ENCODE data around the gene OR10A7. TPM values are rescaled to one million over a fixed set of nuclear protein-coding genes. Genes with fewer than 3 reads are reported as not detected.

OR10A7 gene
- total RNA-seq, 1 experiment from 2014 or later = not detected

DNA sequence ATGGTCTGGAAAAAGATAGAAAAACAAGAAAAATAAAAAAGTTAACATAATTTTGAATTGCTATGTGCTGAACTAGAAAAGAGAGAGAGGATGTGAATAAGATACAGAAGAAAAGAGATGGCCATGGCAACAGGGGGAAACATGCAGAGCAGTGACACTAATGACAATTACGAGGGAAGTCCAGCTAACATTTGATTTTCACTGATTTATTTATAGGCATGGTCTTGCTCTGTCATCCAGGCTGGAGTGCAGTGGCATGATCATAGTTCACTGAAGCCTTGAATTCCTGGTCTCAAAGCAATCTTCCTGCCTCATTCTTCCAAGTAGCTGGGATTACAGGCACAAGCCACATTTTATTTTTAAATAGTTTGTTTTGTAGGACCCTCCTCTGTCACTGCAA is 25.3 kb downstream of the OR10A7 start:
- Histone ChIP-seq H3K27ac (ENCODE audit: low read length) (no peak overlapping the region), H3K36me3 (ENCODE audit: control insufficient read depth, insufficient read depth, low read length) (no peaks in the 10 kb centered on the region), H3K9me3 (ENCODE audit: control insufficient read depth, insufficient read depth, low read depth, low read length) (no peaks in the 10 kb centered on the region), H3K4me1 (ENCODE audit: control insufficient read depth, insufficient read depth, low read length) (no peaks in the 10 kb centered on the region), H3K27me3 (ENCODE audit: control insufficient read depth, insufficient read depth, low read length) (no peaks in the 10 kb centered on the region), H3K4me3 (ENCODE audit: low read depth in 2 of 2, low read length in 2 of 2) (no peak overlapping the region)
- BruUV-seq (replicated peaks) = no TSS peak
- DNase-seq (ENCODE audit: low read depth, low spot score) (no peak), ATAC-seq (no peak)
- CTCF ChIA-PET = no interaction called here
- in situ Hi-C loops (cut with HindIII; ENCODE audit: low pct_unique_long_range_greater_than_20kb, low sequenced_read_pairs) = no loop called here
- POLR2A ChIA-PET = no interaction called here
- intact Hi-C loops (cut with micrococcal nuclease; ENCODE audit: unreplicated experiment) = no loop called here
- no peak for TF ChIP-seq TCF7L2 (IDR thresholded peaks at IDR 0.05; ENCODE audit: low read depth, low read length)
- TF ChIP-seq SIN3A (IDR thresholded peaks at IDR 0.05; ENCODE audit: borderline replicate concordance, insufficient read depth, low read depth, low read length) = no peak
- TF ChIP-seq, protein P1, sequence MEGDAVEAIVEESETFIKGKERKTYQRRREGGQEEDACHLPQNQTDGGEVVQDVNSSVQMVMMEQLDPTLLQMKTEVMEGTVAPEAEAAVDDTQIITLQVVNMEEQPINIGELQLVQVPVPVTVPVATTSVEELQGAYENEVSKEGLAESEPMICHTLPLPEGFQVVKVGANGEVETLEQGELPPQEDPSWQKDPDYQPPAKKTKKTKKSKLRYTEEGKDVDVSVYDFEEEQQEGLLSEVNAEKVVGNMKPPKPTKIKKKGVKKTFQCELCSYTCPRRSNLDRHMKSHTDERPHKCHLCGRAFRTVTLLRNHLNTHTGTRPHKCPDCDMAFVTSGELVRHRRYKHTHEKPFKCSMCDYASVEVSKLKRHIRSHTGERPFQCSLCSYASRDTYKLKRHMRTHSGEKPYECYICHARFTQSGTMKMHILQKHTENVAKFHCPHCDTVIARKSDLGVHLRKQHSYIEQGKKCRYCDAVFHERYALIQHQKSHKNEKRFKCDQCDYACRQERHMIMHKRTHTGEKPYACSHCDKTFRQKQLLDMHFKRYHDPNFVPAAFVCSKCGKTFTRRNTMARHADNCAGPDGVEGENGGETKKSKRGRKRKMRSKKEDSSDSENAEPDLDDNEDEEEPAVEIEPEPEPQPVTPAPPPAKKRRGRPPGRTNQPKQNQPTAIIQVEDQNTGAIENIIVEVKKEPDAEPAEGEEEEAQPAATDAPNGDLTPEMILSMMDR (IDR thresholded peaks at IDR 0.05) = no peak
- no peak for TF ChIP-seq POLR2AphosphoS5 (IDR thresholded peaks at IDR 0.05; ENCODE audit: low read depth, low read length)
- TF ChIP-seq, protein P2, sequence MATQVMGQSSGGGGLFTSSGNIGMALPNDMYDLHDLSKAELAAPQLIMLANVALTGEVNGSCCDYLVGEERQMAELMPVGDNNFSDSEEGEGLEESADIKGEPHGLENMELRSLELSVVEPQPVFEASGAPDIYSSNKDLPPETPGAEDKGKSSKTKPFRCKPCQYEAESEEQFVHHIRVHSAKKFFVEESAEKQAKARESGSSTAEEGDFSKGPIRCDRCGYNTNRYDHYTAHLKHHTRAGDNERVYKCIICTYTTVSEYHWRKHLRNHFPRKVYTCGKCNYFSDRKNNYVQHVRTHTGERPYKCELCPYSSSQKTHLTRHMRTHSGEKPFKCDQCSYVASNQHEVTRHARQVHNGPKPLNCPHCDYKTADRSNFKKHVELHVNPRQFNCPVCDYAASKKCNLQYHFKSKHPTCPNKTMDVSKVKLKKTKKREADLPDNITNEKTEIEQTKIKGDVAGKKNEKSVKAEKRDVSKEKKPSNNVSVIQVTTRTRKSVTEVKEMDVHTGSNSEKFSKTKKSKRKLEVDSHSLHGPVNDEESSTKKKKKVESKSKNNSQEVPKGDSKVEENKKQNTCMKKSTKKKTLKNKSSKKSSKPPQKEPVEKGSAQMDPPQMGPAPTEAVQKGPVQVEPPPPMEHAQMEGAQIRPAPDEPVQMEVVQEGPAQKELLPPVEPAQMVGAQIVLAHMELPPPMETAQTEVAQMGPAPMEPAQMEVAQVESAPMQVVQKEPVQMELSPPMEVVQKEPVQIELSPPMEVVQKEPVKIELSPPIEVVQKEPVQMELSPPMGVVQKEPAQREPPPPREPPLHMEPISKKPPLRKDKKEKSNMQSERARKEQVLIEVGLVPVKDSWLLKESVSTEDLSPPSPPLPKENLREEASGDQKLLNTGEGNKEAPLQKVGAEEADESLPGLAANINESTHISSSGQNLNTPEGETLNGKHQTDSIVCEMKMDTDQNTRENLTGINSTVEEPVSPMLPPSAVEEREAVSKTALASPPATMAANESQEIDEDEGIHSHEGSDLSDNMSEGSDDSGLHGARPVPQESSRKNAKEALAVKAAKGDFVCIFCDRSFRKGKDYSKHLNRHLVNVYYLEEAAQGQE (IDR thresholded peaks at IDR 0.05; ENCODE audit: insufficient read depth in 1 of 2, low read depth in 2 of 2, low read length in 1 of 2) = no peak

DNA sequence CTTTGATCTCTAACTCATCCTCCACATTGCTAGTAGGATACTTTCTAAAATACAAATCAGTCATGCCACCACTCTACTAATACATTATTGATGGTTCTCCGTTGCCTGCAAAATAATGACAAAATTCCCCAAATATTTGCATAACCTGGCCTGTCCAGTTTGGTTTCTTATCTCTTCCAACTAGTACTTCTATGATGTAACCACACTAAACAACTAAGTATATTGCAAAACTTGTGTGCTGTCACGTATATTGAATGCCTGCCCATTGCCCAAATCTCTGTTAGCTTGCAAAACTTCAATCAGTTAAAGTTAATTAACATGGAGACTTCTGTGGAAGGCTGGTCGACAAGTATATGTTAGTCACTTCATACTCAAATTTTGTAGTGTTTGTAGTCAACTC is 30.1 kb downstream of the OR10A7 start:
- H3K4me1 ChIP-seq (ENCODE audit: control insufficient read depth, insufficient read depth, low read length) = no peaks in the 10 kb centered on the region
- POLR2A ChIA-PET = no interaction called here
- no TSS peak for BruUV-seq (replicated peaks)
- H3K36me3 ChIP-seq (ENCODE audit: control insufficient read depth, insufficient read depth, low read length) = no peaks in the 10 kb centered on the region
- no peaks in the 10 kb centered on the region for H3K27me3 ChIP-seq (ENCODE audit: control insufficient read depth, insufficient read depth, low read length)
- CTCF ChIA-PET = no interaction called here
- H3K27ac ChIP-seq (ENCODE audit: low read length) = no peak overlapping the region
- ATAC-seq (no peak), DNase-seq (ENCODE audit: low read depth, low spot score) (no peak)
- no peak overlapping the region for H3K4me3 ChIP-seq (ENCODE audit: low read depth in 2 of 2, low read length in 2 of 2)
- intact Hi-C loops (cut with micrococcal nuclease; ENCODE audit: unreplicated experiment) = no loop called here
- in situ Hi-C loops (cut with HindIII; ENCODE audit: low pct_unique_long_range_greater_than_20kb, low sequenced_read_pairs) = no loop called here
- H3K9me3 ChIP-seq (ENCODE audit: control insufficient read depth, insufficient read depth, low read depth, low read length) = no peaks in the 10 kb centered on the region
- TF ChIP-seq, protein P1 (IDR thresholded peaks at IDR 0.05) = no peak
- TF ChIP-seq TCF7L2 (IDR thresholded peaks at IDR 0.05; ENCODE audit: low read depth, low read length) (no peak), POLR2AphosphoS5 (IDR thresholded peaks at IDR 0.05; ENCODE audit: low read depth, low read length) (no peak), SIN3A (IDR thresholded peaks at IDR 0.05; ENCODE audit: borderline replicate concordance, insufficient read depth, low read depth, low read length) (no peak)
- TF ChIP-seq, protein P2 (IDR thresholded peaks at IDR 0.05; ENCODE audit: insufficient read depth in 1 of 2, low read depth in 2 of 2, low read length in 1 of 2) = no peak
